Measurements from ENCODE around the gene RAPGEF6.

RAPGEF6 gene

DNA sequence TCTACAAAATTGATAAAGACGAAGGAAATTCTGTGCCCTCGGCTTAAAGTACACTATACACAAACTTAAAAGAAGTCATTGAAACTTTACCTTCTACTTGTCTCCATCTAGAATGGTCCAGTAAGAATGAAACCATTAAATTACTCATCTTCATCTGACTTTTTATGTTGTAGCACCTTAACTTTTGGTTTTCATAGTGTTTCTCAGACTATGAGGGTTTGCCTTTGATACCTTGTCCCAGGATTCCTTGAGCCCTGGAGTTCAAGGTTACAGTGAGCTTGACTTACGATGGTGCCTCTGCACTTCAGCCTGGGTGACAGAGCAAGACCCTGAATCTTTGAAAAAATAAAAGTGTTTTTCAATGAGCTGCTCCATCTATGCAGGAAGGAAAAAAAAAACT, 239.0 kb downstream of the RAPGEF6 start:
- H3K36me3 ChIP-seq (ENCODE audit: control insufficient read depth, insufficient read depth, low read length): peaks cover 7% of the 10 kb centered on the region
- H3K9me3 ChIP-seq (ENCODE audit: control insufficient read depth, low read length): no peaks in the 10 kb centered on the region
- H3K4me3 ChIP-seq (ENCODE audit: insufficient read depth, low read depth, low read length): no peak overlapping the region
- no peaks in the 10 kb centered on the region for H3K4me1 ChIP-seq (ENCODE audit: control insufficient read depth, insufficient read depth, low read length)
- 92 to 93% methylated on average over 3 of the region's 3 CpGs for WGBS, 2 experiments
- H3K27me3 ChIP-seq (ENCODE audit: control insufficient read depth, insufficient read depth, low read length, poor library complexity, severe bottlenecking): no peaks in the 10 kb centered on the region
- no peak overlapping the region for H3K27ac ChIP-seq (ENCODE audit: insufficient read depth, low read depth, low read length, poor library complexity, severe bottlenecking)

- H3K36me3 ChIP-seq (ENCODE audit: control insufficient read depth, insufficient read depth, low read length): peaks cover 7% of the 10 kb centered on the region
- H3K4me1 ChIP-seq (ENCODE audit: control insufficient read depth, insufficient read depth, low read length): no peaks in the 10 kb centered on the region
- H3K27me3 ChIP-seq (ENCODE audit: control insufficient read depth, insufficient read depth, low read length, poor library complexity, severe bottlenecking): no peaks in the 10 kb centered on the region
- 98 to 100% methylated on average over 2 to 3 of the region's 4 CpGs for WGBS, 2 experiments
- H3K9me3 ChIP-seq (ENCODE audit: control insufficient read depth, low read length): no peaks in the 10 kb centered on the region
- H3K27ac ChIP-seq (ENCODE audit: insufficient read depth, low read depth, low read length, poor library complexity, severe bottlenecking): no peak overlapping the region
- no peak overlapping the region for H3K4me3 ChIP-seq (ENCODE audit: insufficient read depth, low read depth, low read length)
Measured at GRCh38 chr5:131394128-131394527, 240.9 kb downstream of the RAPGEF6 start.

GRCh38 chr5:131393498-131393968, 241.5 kb downstream of the RAPGEF6 start:
- Histone ChIP-seq H3K27me3 (ENCODE audit: control insufficient read depth, insufficient read depth, low read length, poor library complexity, severe bottlenecking) (no peaks in the 10 kb centered on the region), H3K36me3 (ENCODE audit: control insufficient read depth, insufficient read depth, low read length) (peaks cover 7% of the 10 kb centered on the region), H3K4me1 (ENCODE audit: control insufficient read depth, insufficient read depth, low read length) (no peaks in the 10 kb centered on the region), H3K27ac (ENCODE audit: insufficient read depth, low read depth, low read length, poor library complexity, severe bottlenecking) (no peak overlapping the region), H3K9me3 (ENCODE audit: control insufficient read depth, low read length) (no peaks in the 10 kb centered on the region), H3K4me3 (ENCODE audit: insufficient read depth, low read depth, low read length) (no peak overlapping the region)
- WGBS, 2 experiments: 91 to 92% methylated on average over 5 of the region's 5 CpGs

DNA sequence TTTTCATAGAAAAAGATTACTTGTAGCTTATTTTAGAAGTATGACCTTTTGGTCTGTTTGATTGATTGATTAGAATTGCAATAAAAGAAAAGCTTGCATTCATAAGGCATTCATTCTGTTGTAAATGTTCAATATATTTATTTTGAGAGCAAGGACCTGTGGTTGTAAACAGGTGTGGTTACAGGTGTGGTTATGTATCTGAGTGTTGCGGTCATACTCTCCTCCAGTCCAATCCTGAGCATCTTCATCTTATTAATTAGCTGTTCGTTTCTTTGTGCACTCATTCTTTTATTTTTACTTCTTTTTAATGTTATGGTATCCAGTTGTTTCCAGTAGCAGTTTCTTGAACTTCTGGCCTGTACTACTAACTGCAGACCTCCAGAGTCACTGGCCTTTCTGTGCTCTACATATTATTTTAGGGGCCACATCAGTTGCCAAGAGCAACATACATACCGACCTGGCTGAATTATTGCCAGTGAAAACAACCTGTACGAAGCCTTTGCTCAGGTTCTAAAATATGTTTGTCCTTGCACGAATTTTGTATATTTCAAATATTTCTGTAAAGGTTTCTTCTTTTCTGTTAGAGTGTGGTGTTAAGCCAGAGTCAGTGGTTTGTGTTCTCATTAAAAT, 242.4 kb downstream of the RAPGEF6 start:
- Histone ChIP-seq H3K4me3 (ENCODE audit: insufficient read depth, low read depth, low read length) (no peak overlapping the region), H3K36me3 (ENCODE audit: control insufficient read depth, insufficient read depth, low read length) (peaks cover 7% of the 10 kb centered on the region), H3K27ac (ENCODE audit: insufficient read depth, low read depth, low read length, poor library complexity, severe bottlenecking) (no peak overlapping the region), H3K9me3 (ENCODE audit: control insufficient read depth, low read length) (no peaks in the 10 kb centered on the region), H3K4me1 (ENCODE audit: control insufficient read depth, insufficient read depth, low read length) (no peaks in the 10 kb centered on the region), H3K27me3 (ENCODE audit: control insufficient read depth, insufficient read depth, low read length, poor library complexity, severe bottlenecking) (no peaks in the 10 kb centered on the region)
- WGBS, 2 experiments: 97% methylated on average over 3 to 4 of the region's 5 CpGs

GRCh38 chr5:131389869-131390265, 245.2 kb downstream of the RAPGEF6 start:
- no peak overlapping the region for H3K27ac ChIP-seq (ENCODE audit: insufficient read depth, low read depth, low read length, poor library complexity, severe bottlenecking)
- 100% methylated on average over 1 of the region's 1 CpG for WGBS, 2 experiments
- no peaks in the 10 kb centered on the region for H3K9me3 ChIP-seq (ENCODE audit: control insufficient read depth, low read length)
- H3K4me1 ChIP-seq (ENCODE audit: control insufficient read depth, insufficient read depth, low read length): no peaks in the 10 kb centered on the region
- no peak overlapping the region for H3K4me3 ChIP-seq (ENCODE audit: insufficient read depth, low read depth, low read length)
- H3K27me3 ChIP-seq (ENCODE audit: control insufficient read depth, insufficient read depth, low read length, poor library complexity, severe bottlenecking): no peaks in the 10 kb centered on the region
- H3K36me3 ChIP-seq (ENCODE audit: control insufficient read depth, insufficient read depth, low read length): peaks cover 4% of the 10 kb centered on the region

DNA sequence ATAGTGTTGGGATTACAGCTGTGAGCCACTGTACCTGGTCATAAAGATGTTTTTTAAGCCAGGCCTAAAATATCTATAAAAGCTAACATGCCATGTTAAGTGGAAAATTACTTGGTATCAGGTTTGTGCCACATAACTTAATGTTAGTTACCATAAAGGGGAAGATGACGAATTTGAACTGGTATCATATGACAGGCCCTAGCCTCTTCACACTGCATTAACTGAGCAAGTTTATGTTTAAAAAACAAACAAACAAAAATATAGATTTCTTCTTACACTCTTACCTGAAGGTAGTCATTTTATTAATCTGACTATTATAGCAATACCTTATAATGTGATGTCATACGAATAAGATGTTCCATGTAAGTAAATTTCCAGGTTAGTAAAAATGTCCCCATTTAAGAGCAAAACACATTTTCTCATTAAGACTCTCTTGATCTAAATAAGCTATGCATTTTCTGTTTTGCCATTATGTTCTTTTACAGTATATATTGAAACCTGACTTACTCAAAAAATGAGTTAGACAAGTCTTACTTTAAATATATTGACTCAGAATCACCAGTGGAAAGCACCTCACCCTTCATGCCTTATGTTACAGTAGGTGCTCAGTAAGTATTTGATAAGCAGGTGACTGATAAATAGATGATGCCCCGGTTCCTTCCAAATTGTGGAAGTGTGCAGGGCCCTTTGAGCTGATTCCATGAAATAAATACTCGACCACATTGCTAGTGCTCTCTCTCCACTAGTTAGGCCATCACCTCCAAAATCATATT, 245.7 kb downstream of the RAPGEF6 start:
- WGBS, 2 experiments: 92 to 94% methylated on average over 3 of the region's 4 CpGs
- Histone ChIP-seq H3K27ac (ENCODE audit: insufficient read depth, low read depth, low read length, poor library complexity, severe bottlenecking) (no peak overlapping the region), H3K4me3 (ENCODE audit: insufficient read depth, low read depth, low read length) (no peak overlapping the region), H3K4me1 (ENCODE audit: control insufficient read depth, insufficient read depth, low read length) (no peaks in the 10 kb centered on the region), H3K36me3 (ENCODE audit: control insufficient read depth, insufficient read depth, low read length) (peaks cover 4% of the 10 kb centered on the region), H3K9me3 (ENCODE audit: control insufficient read depth, low read length) (no peaks in the 10 kb centered on the region), H3K27me3 (ENCODE audit: control insufficient read depth, insufficient read depth, low read length, poor library complexity, severe bottlenecking) (no peaks in the 10 kb centered on the region)

- 89 to 94% methylated on average over 6 of the region's 6 CpGs for WGBS, 2 experiments
- Histone ChIP-seq H3K4me1 (ENCODE audit: control insufficient read depth, insufficient read depth, low read length) (no peaks in the 10 kb centered on the region), H3K36me3 (ENCODE audit: control insufficient read depth, insufficient read depth, low read length) (peaks cover 4% of the 10 kb centered on the region), H3K27ac (ENCODE audit: insufficient read depth, low read depth, low read length, poor library complexity, severe bottlenecking) (no peak overlapping the region), H3K9me3 (ENCODE audit: control insufficient read depth, low read length) (no peaks in the 10 kb centered on the region), H3K27me3 (ENCODE audit: control insufficient read depth, insufficient read depth, low read length, poor library complexity, severe bottlenecking) (no peaks in the 10 kb centered on the region), H3K4me3 (ENCODE audit: insufficient read depth, low read depth, low read length) (no peak overlapping the region)
Measured at GRCh38 chr5:131387255-131387654, 247.8 kb downstream of the RAPGEF6 start.

- WGBS, 2 experiments: 48 to 51% methylated on average over 4 of the region's 4 CpGs
- no peak overlapping the region for H3K27ac ChIP-seq (ENCODE audit: insufficient read depth, low read depth, low read length, poor library complexity, severe bottlenecking)
- no peaks in the 10 kb centered on the region for H3K9me3 ChIP-seq (ENCODE audit: control insufficient read depth, low read length)
- H3K36me3 ChIP-seq (ENCODE audit: control insufficient read depth, insufficient read depth, low read length): no peaks in the 10 kb centered on the region
- no peak overlapping the region for H3K4me3 ChIP-seq (ENCODE audit: insufficient read depth, low read depth, low read length)
- no peaks in the 10 kb centered on the region for H3K27me3 ChIP-seq (ENCODE audit: control insufficient read depth, insufficient read depth, low read length, poor library complexity, severe bottlenecking)
- H3K4me1 ChIP-seq (ENCODE audit: control insufficient read depth, insufficient read depth, low read length): no peaks in the 10 kb centered on the region
Measured at GRCh38 chr5:131386779-131387178, 248.2 kb downstream of the RAPGEF6 start.

DNA sequence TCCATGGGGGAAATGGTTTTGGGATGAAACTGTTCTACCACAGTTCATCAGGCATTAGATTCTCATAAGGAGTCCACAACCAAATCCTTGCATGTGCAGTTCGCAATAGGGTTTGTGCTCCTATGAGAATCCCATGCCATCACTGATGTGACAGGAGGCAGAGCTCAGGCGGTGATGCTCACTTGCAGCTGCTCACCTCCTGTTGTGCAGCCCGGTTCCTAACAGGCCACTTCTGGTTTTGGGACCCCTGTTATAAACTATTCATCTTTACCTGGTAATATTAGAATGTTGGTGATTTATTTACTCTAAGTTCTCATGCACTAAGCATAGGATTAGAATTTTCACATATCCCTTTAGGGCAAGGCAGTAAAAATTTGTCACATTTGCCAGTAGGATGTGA, 248.9 kb downstream of the RAPGEF6 start:
- Histone ChIP-seq H3K4me3 (ENCODE audit: insufficient read depth, low read depth, low read length) (no peak overlapping the region), H3K27ac (ENCODE audit: insufficient read depth, low read depth, low read length, poor library complexity, severe bottlenecking) (no peak overlapping the region), H3K4me1 (ENCODE audit: control insufficient read depth, insufficient read depth, low read length) (no peaks in the 10 kb centered on the region), H3K27me3 (ENCODE audit: control insufficient read depth, insufficient read depth, low read length, poor library complexity, severe bottlenecking) (no peaks in the 10 kb centered on the region), H3K9me3 (ENCODE audit: control insufficient read depth, low read length) (no peaks in the 10 kb centered on the region), H3K36me3 (ENCODE audit: control insufficient read depth, insufficient read depth, low read length) (no peaks in the 10 kb centered on the region)
- 85 to 94% methylated on average over 3 of the region's 3 CpGs for WGBS, 2 experiments

DNA sequence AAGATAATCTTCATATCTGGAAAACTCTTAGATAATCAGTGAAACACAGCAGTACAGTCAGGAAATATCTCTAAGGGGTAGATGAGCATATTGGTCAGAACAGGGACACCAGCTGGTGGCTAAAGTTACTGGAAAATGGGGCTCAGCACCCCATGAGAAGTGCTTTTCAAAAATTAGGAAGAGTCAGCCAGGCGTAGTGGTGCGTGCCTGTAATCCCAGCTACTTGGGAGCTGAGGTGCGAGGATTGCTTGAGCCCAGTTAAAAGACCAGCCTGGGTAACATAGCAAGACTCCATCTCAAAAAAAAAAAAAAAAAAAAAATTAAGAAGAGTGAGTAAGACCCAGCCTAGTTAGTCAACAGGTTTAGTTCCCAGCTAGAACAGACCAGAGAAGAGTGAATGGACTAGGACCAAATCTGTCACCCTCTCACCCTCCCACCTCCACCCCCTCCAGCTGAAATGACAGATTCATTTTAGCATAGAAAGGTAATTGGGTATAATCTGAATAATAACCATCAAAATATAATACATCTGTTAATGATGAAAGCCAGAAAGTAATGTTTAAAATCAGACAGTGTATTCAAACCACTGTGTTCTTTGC, 250.3 kb downstream of the RAPGEF6 start:
- Histone ChIP-seq H3K9me3 (ENCODE audit: control insufficient read depth, low read length) (no peaks in the 10 kb centered on the region), H3K27me3 (ENCODE audit: control insufficient read depth, insufficient read depth, low read length, poor library complexity, severe bottlenecking) (no peaks in the 10 kb centered on the region), H3K27ac (ENCODE audit: insufficient read depth, low read depth, low read length, poor library complexity, severe bottlenecking) (no peak overlapping the region), H3K4me3 (ENCODE audit: insufficient read depth, low read depth, low read length) (no peak overlapping the region), H3K36me3 (ENCODE audit: control insufficient read depth, insufficient read depth, low read length) (no peaks in the 10 kb centered on the region), H3K4me1 (ENCODE audit: control insufficient read depth, insufficient read depth, low read length) (no peaks in the 10 kb centered on the region)
- WGBS, 2 experiments: 94 to 95% methylated on average over 3 of the region's 3 CpGs
